Keratinocyte (primary cell): ENCODE results near the gene METTL25B. TPM values are rescaled to one million over a fixed set of nuclear protein-coding genes. Genes with fewer than 3 reads are reported as not detected.

Experiments
- DNase-seq: peaks from one replicate; pipeline ENCODE4 v3.0.0-alpha.2; 2011; ENCODE audit warnings: low read depth, missing footprints, low spot score
- FAIRE-seq: peaks from 2 replicates; lab custom pipeline; 2011; peaks lifted over from hg19 to GRCh38; lab: Jason Lieb, UNC
- H2AFZ ChIP-seq: 2 replicates; pipeline ENCODE4 v1.6.0; 2012; ENCODE audit warnings: low read length, control low read depth, inconsistent platforms; ENCODE audit not compliant: control insufficient read depth
- H3K27ac ChIP-seq: 2 replicates; pipeline ENCODE4 v1.5.1; 2011; ENCODE audit warnings: low read length; ENCODE audit not compliant: control insufficient read depth, insufficient read depth
- H3K27me3 ChIP-seq: 3 replicates; pipeline ENCODE4 v1.6.0; 2011; ENCODE audit warnings: low read length; ENCODE audit not compliant: control insufficient read depth, insufficient read depth; ENCODE audit errors: extremely low read depth
- H3K36me3 ChIP-seq, 2 experiments: 2 replicates in 1 of 2; 3 replicates in 1 of 2; pipeline ENCODE4 v1.5.1; 2011; ENCODE audit warnings: low read length in 2 of 2, mild to moderate bottlenecking in 1 of 2; ENCODE audit not compliant: control insufficient read depth in 2 of 2, insufficient read depth in 2 of 2; ENCODE audit errors: extremely low read depth in 1 of 2
- H3K4me1 ChIP-seq: 3 replicates; pipeline ENCODE4 v1.5.1; 2011; ENCODE audit warnings: low read length; ENCODE audit not compliant: control insufficient read depth, insufficient read depth; ENCODE audit errors: extremely low read depth
- H3K4me2 ChIP-seq: 3 replicates; pipeline ENCODE4 v1.6.0; 2011; ENCODE audit warnings: low read depth, low read length; ENCODE audit not compliant: control insufficient read depth, insufficient read depth; ENCODE audit errors: extremely low read depth
- H3K4me3 ChIP-seq, 3 experiments: fragments of 200-600 bp in 1 of 3; sonication (generic) in 1 of 3; 2 replicates in 2 of 3; 3 replicates in 1 of 3; pipeline ENCODE4 v1.5.1; 2011 to 2016; ENCODE audit warnings: low read length in 3 of 3, mild to moderate bottlenecking in 3 of 3, control low read depth in 2 of 3, inconsistent platforms in 1 of 3, low read depth in 1 of 3, mixed read lengths in 1 of 3, mixed run types in 1 of 3, moderate library complexity in 1 of 3; ENCODE audit not compliant: control insufficient read depth in 2 of 3, insufficient read depth in 2 of 3; ENCODE audit errors: extremely low read depth in 1 of 3
- H3K79me2 ChIP-seq: 2 replicates; pipeline ENCODE4 v1.6.0; 2012; ENCODE audit warnings: low read length; ENCODE audit not compliant: control insufficient read depth, insufficient read depth
- H3K9ac ChIP-seq: 3 replicates; pipeline ENCODE4 v1.6.0; 2011; ENCODE audit warnings: low read length; ENCODE audit not compliant: control insufficient read depth, insufficient read depth; ENCODE audit errors: extremely low read depth
- H3K9me1 ChIP-seq: 3 replicates; pipeline ENCODE4 v1.6.0; 2011; ENCODE audit warnings: low read length; ENCODE audit not compliant: control insufficient read depth, insufficient read depth; ENCODE audit errors: extremely low read depth
- H3K9me3 ChIP-seq: 2 replicates; pipeline ENCODE4 v1.5.1; 2012; ENCODE audit warnings: low read depth, low read length; ENCODE audit not compliant: control insufficient read depth
- H4K20me1 ChIP-seq: 3 replicates; pipeline ENCODE4 v1.6.0; 2011; ENCODE audit warnings: low read length; ENCODE audit not compliant: control insufficient read depth, insufficient read depth; ENCODE audit errors: extremely low read depth
- EZH2 ChIP-seq: IDR thresholded peaks from one replicate; pipeline ENCODE4 v1.6.1; 2012; ENCODE audit warnings: inconsistent platforms, mild to moderate bottlenecking, low read length, moderate library complexity
- dilution Hi-C: fragments of 300-500 bp; cut with MboI; formaldehyde crosslinking; loops from one replicate; pipeline ENCODE4 v1.7.0; 2020; ENCODE audit warnings: low sequenced_read_pairs; ENCODE audit not compliant: extremely low pct_ligation_motif_present
- polyA minus RNA-seq, 3 experiments: library from RNA; depleted of rRNA, polyadenylated mRNA; stranded (reverse); fragments of >200 nt; gene quantifications; 1 replicate in 1 of 3; 2 replicates in 1 of 3; 3 replicates in 1 of 3; pipeline ENCODE4 v1.2.3, GENCODE V29; 2011
- polyA plus RNA-seq, 5 experiments: library from polyadenylated mRNA; depleted of rRNA in 3 of 5; stranded (reverse) in 3 of 5; stranded (forward) in 1 of 5; unstranded in 1 of 5; fragments of >200 nt; gene quantifications; 1 replicate in 1 of 5; 2 replicates in 3 of 5; 3 replicates in 1 of 5; pipeline versions ENCODE4 v1.2.1 to v1.2.3, GENCODE V29; 2011 to 2012; ENCODE audit warnings: missing spikeins in 2 of 5, low read depth in 1 of 5, low replicate concordance in 1 of 5
- TF ChIP-seq, protein P1 (sequence below), 3 experiments: IDR thresholded peaks in 1 of 3; conservative IDR thresholded peaks in 1 of 3; optimal IDR thresholded peaks in 1 of 3; 2 replicates in 2 of 3; 3 replicates in 1 of 3; pipeline versions ENCODE3 to v1.5.1; 2011; ENCODE audit warnings: low read length in 3 of 3, mild to moderate bottlenecking in 3 of 3, moderate library complexity in 2 of 3, control low read depth in 1 of 3, inconsistent platforms in 1 of 3; ENCODE audit not compliant: insufficient read depth in 2 of 3; ENCODE audit errors: extremely low read depth in 1 of 3

The METTL25B gene
- polyA plus RNA-seq = 6.0 to 10.7 TPM (median 6.3 TPM) in 3 replicates
- polyA plus RNA-seq (2011; ENCODE audit: low read depth) = 29.2 TPM
- polyA plus RNA-seq (2011; cell fraction: cytosol; rRNA removed) = 3.5 and 4.8 TPM in 2 replicates
- 18.7 and 19.7 TPM in 2 replicates for polyA plus RNA-seq (2011; cell fraction: nucleus; rRNA removed)
- polyA plus RNA-seq (2012; ENCODE audit: low replicate concordance) = 10.8 and 31.9 TPM in 2 replicates
- polyA minus RNA-seq = 4.8 to 11.0 TPM (median 7.8 TPM) in 3 replicates
- polyA minus RNA-seq (2011; cell fraction: cytosol; rRNA and poly(A)+ RNA removed) = 8.4 TPM
- polyA minus RNA-seq (2011; cell fraction: nucleus; rRNA and poly(A)+ RNA removed) = 7.8 and 10.3 TPM in 2 replicates

DNA sequence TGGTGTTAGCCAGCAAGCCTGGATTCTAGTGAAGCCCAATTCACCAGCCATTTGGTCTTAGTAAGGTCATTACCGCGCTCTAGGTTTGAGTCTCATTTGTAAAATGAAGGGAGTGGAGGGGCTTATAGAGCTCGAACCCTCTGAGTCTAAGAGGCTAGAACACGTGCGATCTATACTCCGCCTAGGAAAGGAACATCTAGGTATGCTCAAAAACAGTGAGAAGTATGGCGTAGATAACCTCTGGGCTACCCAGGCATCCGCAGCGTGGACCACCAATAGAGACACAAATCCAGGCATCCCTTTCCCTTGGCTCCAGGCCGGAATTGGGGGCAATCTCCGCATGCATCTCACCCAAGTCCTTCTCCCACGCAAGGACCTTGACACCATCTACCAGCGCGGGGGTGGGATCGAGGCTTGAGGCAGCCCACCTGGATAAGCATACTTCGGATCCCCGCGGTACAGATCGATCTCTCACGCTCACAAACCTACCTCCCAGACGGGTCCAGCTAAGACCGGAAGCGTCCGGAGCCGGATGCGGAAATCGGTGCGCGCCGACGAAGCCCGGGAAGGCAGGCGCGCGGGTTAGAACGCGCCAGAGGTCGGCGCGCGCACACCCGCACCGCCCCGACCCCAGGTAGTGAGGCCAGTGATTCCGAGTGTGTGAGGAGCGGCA is at the start of gene METTL25B:
TSS of gene METTL25B (plus strand) at position 544 of the 673 bp plus-strand sequence. CDS start 636 bp downstream, outside the sequence.
- Histone ChIP-seq H4K20me1 (peaks cover 14% of the 10 kb centered on the region), H3K79me2 (peaks cover 64% of the 10 kb centered on the region), H3K4me2 (peak within 1 kb of the TSS; percentile 96), H3K36me3 (peaks cover 19 to 20% of the 10 kb centered on the region in 2 experiments), H3K9ac (peak within 1 kb of the TSS; percentile 96), H3K4me1 (peaks cover 50% of the 10 kb centered on the region), H3K9me3 (no peaks in the 10 kb centered on the region), H3K9me1 (no peaks in the 10 kb centered on the region), H3K4me3 (peak within 1 kb of the TSS; percentile 68 to 91 (median 75)), H3K27ac (peak within 1 kb of the TSS; percentile 89), H2AFZ (peak within 1 kb of the TSS; percentile 91), H3K27me3 (no peaks in the 10 kb centered on the region)
- dilution Hi-C loops = no loop called here
- TF ChIP-seq, protein P1, sequence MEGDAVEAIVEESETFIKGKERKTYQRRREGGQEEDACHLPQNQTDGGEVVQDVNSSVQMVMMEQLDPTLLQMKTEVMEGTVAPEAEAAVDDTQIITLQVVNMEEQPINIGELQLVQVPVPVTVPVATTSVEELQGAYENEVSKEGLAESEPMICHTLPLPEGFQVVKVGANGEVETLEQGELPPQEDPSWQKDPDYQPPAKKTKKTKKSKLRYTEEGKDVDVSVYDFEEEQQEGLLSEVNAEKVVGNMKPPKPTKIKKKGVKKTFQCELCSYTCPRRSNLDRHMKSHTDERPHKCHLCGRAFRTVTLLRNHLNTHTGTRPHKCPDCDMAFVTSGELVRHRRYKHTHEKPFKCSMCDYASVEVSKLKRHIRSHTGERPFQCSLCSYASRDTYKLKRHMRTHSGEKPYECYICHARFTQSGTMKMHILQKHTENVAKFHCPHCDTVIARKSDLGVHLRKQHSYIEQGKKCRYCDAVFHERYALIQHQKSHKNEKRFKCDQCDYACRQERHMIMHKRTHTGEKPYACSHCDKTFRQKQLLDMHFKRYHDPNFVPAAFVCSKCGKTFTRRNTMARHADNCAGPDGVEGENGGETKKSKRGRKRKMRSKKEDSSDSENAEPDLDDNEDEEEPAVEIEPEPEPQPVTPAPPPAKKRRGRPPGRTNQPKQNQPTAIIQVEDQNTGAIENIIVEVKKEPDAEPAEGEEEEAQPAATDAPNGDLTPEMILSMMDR (optimal IDR thresholded peaks at IDR 0.05 in 1 of 3, IDR thresholded peaks at IDR 0.05 in 1 of 3, conservative IDR thresholded peaks at IDR 0.05 in 1 of 3; ENCODE audit: extremely low read depth in 1 of 3, insufficient read depth in 2 of 3, low read length in 3 of 3) = no peak
- TF ChIP-seq EZH2 = no peak
- no peak for DNase-seq
- no peak for FAIRE-seq

GRCh38 chr1:156680056-156680455 is 48.2 kb upstream of the METTL25B start:
- Histone ChIP-seq H3K27me3 (peaks cover 38% of the 10 kb centered on the region), H3K79me2 (no peaks in the 10 kb centered on the region), H3K4me1 (peaks cover 21% of the 10 kb centered on the region), H3K4me2 (no peak overlapping the region), H2AFZ (no peak overlapping the region), H3K9me1 (no peaks in the 10 kb centered on the region), H3K4me3 (no peak overlapping the region), H4K20me1 (no peaks in the 10 kb centered on the region), H3K9me3 (no peaks in the 10 kb centered on the region), H3K36me3 (no peaks in the 10 kb centered on the region), H3K9ac (no peak overlapping the region), H3K27ac (no peak overlapping the region)
- TF ChIP-seq, protein P1 (optimal IDR thresholded peaks at IDR 0.05 in 1 of 3, IDR thresholded peaks at IDR 0.05 in 1 of 3, conservative IDR thresholded peaks at IDR 0.05 in 1 of 3; ENCODE audit: extremely low read depth in 1 of 3, insufficient read depth in 2 of 3, low read length in 3 of 3) = no peak
- TF ChIP-seq EZH2 = no peak
- DNase-seq = no peak
- dilution Hi-C loops = no loop called here
- FAIRE-seq = no peak
